Stimulated activated CD8-positive, alpha-beta memory T cell treated with anti-CD3 and anti-CD28 coated beads, Interleukin-15, amount 100 ng/mL, for 24 hours (primary cell): ENCODE measurements around the gene MYLK2.

Source experiments
- DNase-seq: peaks from one replicate; pipeline ENCODE4 v3.0.0-alpha.2; 2020; ENCODE audit warnings: low read depth

The MYLK2 gene

DNA sequence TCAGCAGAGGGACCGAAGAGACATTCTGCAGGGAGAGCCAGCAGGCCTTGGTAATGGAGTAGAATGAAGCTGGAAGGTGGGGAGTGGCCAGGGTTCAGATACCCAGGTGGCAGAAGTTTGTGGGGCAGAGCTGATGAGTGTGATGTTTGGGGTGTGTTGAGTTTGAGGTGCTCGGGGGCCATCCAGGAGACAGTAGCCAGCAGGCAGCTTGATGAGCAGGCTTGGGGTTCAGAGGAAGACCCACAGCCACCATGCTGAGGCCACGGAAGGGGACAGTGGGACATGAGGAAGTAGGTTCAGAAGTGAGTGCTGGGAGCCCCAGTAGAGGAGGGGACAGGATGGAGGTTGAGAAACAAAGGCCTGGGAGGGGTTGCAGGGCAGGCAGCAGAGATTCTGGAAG lies 37.4 kb downstream of the MYLK2 start:
- no peak for DNase-seq

DNA sequence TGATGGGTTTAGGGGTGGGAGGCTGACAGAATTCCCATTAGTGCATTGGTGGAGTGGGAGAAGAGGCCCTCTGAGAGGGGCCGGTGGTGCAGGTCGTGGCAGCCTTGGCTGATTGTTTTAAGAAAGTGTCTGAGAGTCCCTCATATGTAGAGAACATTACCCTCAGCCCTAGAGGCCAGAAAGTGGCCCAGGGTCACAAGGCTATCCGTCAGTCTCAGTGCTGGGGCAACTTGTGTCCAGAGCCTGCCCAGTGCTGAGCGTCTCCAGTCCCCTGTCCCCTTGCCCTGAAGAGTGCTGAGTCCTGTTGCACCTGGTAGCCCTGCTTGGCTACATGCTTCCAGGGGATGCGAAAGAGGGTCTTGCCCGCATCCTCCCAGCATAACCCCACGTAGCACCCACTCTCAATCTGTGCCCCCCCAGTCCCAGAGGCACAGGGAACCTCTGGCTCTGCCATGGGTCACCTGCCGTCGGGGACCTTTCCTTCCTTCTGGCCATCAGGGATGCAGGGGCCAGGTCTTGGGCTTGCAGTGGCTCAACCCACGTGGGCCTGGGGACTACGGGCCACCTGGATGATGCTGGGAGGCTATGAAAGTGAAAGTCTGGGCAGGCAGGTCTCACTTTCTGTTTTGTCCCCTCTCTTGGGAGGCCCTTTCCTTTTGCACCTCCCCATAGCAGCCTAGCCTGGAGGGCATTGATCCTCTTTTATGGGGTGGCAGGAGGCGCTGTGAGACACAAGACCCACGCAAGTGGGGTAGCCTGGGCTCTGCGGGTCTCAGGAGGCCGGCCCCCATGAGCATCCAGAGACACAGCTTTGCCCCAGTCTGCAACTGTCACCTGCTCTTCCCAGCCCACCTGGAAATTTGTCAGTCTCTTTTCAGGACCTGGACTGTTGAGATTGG lies 39.0 kb downstream of the MYLK2 start:
- no peak for DNase-seq

DNA sequence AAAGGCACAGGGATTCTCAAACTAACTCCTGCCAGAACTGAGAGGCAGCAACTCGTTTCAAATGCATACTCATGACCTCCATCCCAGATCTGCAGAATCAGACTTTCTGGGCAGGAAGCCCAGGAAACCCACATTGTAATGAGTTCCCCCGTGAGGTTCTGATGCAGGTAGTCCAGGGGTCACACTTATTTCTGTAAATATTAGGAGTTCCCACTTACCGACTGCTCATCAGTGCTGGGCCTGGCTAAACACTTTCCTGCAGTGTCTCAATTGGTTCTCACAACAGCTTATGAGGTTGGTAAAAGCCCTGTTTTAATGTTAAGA lies 39.6 kb downstream of the MYLK2 start:
- no peak for DNase-seq

- DNase-seq: no peak
These were observed 40.3 kb downstream of the MYLK2 start for GRCh38 chr20:31859266-31859997.

GRCh38 chr20:31859998-31860380 lies 40.8 kb downstream of the MYLK2 start:
- DNase-seq: no peak

DNA sequence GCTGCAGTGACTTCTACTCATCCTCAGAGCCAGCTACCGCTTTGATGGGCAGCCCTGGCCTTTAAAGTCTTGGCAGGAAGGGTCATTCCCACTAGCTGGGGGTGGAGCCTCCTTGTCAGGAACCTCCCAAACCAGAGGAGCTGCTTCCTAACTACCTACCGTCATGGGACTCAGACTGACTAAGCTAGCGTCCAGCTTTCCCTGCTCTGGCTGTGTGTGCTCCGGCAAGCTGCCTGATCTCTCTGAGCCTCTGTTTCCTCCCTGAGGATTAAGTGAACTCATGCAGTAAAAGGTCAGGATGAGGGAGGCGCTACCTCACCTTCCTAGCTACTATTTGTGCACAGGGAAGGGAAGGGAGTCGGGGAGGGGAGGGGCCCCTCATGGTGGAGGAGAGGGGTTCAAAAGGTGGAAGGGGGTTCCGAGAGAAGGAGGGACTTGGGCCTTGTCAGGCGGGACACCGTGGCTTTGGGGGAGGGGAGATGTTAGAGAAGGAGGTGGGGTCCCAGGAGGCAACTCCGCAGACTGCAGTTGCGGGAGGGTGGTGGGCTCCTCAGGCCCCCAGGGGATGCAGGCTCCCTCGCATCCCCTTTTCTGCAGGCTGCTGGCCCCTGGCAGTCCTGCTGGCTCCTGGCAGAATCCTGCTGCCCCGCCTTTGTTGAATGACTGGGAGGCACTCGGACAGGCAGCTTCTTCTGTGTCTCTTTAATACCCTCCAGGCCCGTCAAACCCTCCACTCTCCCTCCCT lies 41.4 kb downstream of the MYLK2 start:
- no peak for DNase-seq

DNA sequence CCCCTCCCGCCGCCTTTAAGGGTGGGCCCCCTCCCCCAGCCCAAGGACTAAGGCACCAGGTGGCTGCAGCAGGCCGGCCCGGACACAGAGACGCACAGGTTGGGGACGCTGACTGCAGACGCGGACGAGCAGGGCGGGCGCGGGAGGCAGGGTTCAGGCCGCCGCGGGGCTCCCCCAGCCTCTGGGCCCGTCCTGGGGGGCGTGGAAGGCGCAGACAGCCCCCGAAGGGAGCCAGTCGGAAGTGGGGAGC lies 41.9 kb downstream of the MYLK2 start:
- DNase-seq: no peak

DNA sequence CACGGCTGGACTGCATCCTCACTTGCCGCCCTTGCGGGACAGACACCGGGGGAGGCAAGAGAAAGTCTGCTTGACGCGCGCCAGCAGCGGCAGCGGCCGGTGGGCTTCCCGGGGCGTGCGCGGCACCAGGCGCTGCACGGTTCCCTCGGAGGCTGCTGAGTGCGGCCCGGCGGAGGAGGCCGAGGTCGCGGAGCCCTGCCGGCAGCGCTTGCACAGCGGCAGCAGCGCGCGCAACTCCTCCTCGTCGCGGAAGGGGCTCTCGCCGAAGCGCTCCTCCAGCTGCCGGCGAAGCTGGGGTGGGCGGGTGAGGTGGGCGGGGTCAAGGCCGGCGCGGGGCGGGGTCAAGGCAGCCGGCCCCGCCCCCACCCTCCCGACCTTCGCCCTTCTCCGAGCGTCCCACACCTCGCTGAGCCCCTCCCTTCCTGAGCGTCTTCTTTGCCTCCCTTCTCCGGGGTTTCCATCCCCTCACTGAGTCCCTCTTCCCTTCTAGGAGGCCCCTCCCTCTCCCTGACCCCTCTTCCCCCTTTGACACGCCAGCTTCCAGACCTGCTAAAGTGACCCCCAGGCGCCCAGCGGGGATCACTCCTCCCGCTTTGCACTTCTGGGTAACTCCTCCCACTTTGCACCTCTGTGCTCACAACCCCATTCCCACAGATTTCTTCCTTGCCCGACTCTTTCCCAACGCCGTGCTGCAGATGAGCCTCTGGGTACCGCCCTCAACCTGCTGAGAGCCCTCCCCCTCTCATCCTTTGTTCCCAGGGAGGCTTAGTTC lies 42.4 kb downstream of the MYLK2 start:
- DNase-seq: peak; percentile 32

GRCh38 chr20:31862157-31862470 lies 43.0 kb downstream of the MYLK2 start:
- no peak for DNase-seq

- no peak for DNase-seq
These were observed 43.4 kb downstream of the MYLK2 start for GRCh38 chr20:31862506-31862905.

DNA sequence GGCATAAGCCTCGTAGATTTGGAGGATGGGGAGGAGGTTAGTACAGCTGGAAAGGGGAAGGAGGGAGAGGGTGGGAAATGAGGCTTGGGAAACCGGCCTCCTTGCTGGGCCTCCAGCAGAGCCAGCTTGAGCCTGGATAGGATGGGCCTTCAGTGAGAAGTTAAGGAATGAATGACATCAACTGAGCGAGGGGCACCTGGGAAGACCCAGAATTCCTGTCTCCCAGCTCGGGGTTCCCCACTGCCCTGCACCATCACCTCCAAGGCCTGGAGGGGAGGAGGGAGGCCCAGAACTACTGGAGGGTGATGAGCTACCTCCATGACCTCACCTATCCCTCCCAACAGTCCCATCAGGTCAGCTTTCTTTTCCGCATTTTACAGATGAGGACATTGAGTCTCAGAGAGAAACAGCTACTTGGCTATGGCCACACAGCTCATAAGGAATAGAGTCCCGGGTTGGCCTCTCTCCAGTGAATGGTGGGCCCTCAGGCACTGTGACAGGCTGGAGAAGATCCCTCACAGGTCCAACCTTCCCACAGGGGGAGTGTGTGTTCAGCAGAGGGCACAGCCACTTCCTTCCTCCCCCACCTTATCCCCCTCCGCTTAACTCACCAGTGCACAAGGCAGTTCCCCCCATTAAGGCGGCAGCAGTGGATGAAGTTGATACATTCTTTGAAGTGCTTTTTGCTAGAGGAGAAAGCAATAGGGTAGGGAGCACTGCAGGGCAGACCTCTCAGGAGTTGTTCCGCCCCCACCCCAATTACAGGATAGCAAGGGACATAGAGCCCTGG lies 44.3 kb downstream of the MYLK2 start:
- no peak for DNase-seq

DNA sequence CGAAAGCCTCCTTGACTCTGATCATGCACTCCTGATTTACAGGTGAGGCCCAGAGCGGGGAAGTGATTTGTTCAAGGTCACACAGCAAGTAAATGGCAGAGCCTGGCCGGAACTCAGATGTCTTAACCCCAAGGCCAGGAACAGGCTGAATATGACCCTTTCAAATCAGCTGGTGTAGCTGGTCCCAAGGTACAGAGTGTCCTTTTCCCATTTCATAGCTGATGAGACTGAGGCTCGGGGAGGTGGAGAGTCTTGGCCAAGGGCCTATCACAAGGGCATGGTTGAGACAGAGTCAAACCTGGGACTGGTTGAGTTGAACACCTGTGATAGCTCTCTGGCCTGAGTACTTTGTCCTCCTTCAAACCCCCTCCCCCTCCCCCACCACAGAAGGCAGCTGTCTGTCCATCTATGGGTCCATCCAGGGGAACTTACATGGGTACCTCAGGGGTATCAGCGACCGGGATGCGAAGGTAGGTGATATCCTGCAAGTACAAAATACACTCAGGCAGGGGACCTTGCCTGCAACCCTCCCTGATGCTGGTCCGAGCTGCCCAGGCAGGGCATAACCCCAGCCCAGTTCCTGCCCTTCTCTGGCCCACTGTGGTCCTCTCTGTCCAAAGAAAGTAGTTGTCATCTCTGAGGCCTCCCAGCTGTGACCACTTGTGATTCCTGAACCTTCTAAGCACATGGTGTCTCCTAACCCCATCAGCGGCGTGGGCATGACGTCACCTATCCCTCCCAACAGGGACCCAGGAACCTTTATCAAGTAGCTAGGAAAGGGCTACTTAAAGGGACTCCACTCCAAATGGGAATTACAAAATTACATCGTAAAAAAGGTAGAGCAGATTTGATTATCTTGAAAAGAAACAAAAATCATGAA lies 45.6 kb downstream of the MYLK2 start:
- no peak for DNase-seq

DNA sequence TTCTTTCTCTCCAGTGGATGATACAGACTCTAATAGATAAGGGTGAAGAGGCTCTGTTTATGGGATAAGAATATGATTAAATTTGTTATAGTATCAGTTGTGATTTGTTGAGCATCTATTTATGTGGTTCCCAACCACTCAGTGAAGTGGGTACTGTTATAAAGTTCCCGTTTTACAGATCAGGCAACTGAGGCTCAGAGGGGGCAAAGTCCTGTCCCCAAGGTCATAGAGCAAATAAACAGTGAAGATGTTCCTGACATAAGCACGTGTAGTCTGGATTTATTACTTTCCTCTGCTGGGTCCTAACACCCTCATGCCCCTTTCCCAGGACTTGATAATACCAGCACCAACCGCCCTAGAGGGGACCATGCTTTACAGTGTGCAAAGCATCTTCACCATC lies 47.1 kb downstream of the MYLK2 start:
- no peak for DNase-seq

DNA sequence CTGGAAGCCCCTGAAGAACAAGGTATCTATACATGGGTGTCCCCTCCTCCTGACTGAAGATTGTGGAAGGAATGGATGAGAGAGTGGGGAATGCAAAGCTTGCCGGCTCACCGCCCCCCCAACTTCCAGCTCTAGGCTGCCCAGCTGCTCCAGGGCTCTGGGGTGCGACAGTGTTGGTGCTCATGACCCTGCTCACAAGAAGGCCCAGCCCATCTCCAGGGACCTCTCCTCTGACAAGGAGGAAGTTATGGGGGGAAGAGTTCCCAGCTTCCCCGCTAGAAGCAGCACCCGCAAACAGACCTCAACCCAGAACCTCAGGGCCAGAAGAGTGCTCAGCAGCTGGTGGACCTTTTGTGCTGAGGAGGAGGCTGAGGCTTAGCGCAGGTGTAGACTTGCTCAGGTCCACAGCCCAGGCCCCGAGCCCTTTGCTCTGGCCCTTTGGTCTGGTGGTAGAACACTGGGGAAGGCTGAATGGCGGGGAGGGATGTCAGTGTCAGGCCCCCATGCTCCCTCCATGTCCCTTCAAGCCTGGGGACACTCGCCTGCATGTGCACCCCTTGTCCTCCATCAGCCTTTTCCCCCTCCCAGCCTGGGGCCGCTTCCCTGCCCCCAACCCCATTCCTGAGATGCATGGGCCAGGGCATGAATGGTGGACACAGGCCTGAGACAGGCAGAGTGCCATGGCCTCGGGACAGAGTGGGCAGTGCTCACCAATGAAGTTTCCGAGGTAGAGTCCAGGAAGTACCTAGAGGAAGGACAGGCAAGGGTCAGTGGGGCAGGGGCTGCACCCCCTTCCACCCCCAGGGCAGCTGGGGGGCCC lies 49.9 kb downstream of the MYLK2 start:
- DNase-seq: no peak

GRCh38 chr20:31869673-31869941 lies 50.5 kb downstream of the MYLK2 start:
- DNase-seq: no peak

GRCh38 chr20:31869942-31870725 lies 51.0 kb downstream of the MYLK2 start, which contains the start of the genes DUSP15 and TTLL9:
Gene DUSP15, minus strand, starts transcription at chr20:31870527. Its CDS starts 190 bp downstream, at chr20:31870337.
Gene TTLL9, plus strand, starts transcription at chr20:31870634. Its CDS starts 493 bp downstream, at chr20:31871127.
- DNase-seq: no peak

- DNase-seq: no peak
These were observed 51.8 kb downstream of the MYLK2 start for GRCh38 chr20:31870726-31871617.

GRCh38 chr20:31871618-31871954 lies 52.4 kb downstream of the MYLK2 start:
- DNase-seq: no peak
